Sigmoid colon (tissue), 4 donors: ENCODE results near the gene ABCA8.

ENCODE experiments used
- EP300 ChIP-seq, 4 donors: sonication (generic); formaldehyde crosslinking; IDR thresholded peaks; one replicate each; pipeline ENCODE4 v1.6.1; 2017; ENCODE audit warnings: antibody characterized with exemption in 4 of 4
- POLR2A ChIP-seq, 2 donors: fragments of 450-650 bp; IDR thresholded peaks; one replicate each; pipeline ENCODE4 v1.6.1; 2016; ENCODE audit warnings: antibody characterized with exemption in 2 of 2, mild to moderate bottlenecking in 2 of 2, moderate library complexity in 2 of 2
- POLR2AphosphoS5 ChIP-seq, 4 donors: sonication (generic); formaldehyde crosslinking; IDR thresholded peaks; one replicate each; pipeline ENCODE4 v1.6.1; 2017; ENCODE audit warnings: antibody characterized with exemption in 4 of 4
- TF ChIP-seq, protein P1 (sequence below), 4 experiments: fragments of 450-650 bp in 3 of 4; fragments of 200-600 bp in 1 of 4; IDR thresholded peaks; one replicate each; pipeline ENCODE4 v1.5.1; 2016 to 2019; ENCODE audit warnings: antibody characterized with exemption in 4 of 4, mild to moderate bottlenecking in 3 of 4, moderate library complexity in 2 of 4

DNA sequence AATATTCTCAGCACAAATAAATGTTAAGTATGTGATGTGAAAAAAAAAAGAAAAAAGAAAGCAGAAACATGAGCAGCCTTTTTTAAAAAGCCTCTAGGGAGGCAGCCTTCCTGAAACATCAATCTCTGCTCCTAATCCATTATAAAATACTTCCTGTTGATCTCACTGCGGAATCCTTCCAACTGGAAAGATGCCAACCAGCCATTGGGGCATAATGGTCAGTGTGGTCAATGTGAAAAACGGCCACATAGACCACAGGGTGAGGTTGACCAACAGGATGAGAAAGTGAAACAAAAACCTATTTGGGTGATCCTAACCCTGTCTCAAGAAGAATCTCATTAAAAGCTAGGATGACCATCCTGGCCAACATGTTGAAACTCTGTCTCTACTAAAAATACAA lies 26.1 kb upstream of the ABCA8 start:
- TF ChIP-seq, protein P1, sequence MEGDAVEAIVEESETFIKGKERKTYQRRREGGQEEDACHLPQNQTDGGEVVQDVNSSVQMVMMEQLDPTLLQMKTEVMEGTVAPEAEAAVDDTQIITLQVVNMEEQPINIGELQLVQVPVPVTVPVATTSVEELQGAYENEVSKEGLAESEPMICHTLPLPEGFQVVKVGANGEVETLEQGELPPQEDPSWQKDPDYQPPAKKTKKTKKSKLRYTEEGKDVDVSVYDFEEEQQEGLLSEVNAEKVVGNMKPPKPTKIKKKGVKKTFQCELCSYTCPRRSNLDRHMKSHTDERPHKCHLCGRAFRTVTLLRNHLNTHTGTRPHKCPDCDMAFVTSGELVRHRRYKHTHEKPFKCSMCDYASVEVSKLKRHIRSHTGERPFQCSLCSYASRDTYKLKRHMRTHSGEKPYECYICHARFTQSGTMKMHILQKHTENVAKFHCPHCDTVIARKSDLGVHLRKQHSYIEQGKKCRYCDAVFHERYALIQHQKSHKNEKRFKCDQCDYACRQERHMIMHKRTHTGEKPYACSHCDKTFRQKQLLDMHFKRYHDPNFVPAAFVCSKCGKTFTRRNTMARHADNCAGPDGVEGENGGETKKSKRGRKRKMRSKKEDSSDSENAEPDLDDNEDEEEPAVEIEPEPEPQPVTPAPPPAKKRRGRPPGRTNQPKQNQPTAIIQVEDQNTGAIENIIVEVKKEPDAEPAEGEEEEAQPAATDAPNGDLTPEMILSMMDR (IDR thresholded peaks at IDR 0.05), result no peak
- TF ChIP-seq POLR2AphosphoS5 (IDR thresholded peaks at IDR 0.05) (no peak), POLR2A (IDR thresholded peaks at IDR 0.05) (no peak), EP300 (IDR thresholded peaks at IDR 0.05) (no peak)
